Progenitor cell of endocrine pancreas (in vitro differentiated cells): ENCODE results near the gene ANO10. TPM values are rescaled to one million over a fixed set of nuclear protein-coding genes. Genes with fewer than 3 reads are reported as not detected.

Source experiments
- DNase-seq: peaks from one replicate; pipeline ENCODE4 v3.0.0; 2021; ENCODE audit warnings: low spot score; ENCODE audit not compliant: unreplicated experiment
- H3K27ac Mint-ChIP-seq: 2 replicates; pipeline ENCODE4 v1.8.0; 2021; ENCODE audit warnings: mild to moderate bottlenecking, moderate library complexity, mixed read lengths
- H3K27me3 Mint-ChIP-seq: 2 replicates; pipeline ENCODE4 v1.8.0; 2021; ENCODE audit warnings: mixed read lengths
- H3K36me3 Mint-ChIP-seq: 2 replicates; pipeline ENCODE4 v1.8.0; 2022; ENCODE audit warnings: mixed read lengths; ENCODE audit not compliant: insufficient read depth
- H3K4me1 Mint-ChIP-seq: 2 replicates; pipeline ENCODE4 v1.8.0; 2021; ENCODE audit warnings: low read depth, mixed read lengths
- H3K4me3 Mint-ChIP-seq: 2 replicates; pipeline ENCODE4 v1.8.0; 2021; ENCODE audit warnings: low read depth, mild to moderate bottlenecking, moderate library complexity, mixed read lengths
- H3K9me3 Mint-ChIP-seq: 2 replicates; pipeline ENCODE4 v1.8.0; 2021; ENCODE audit warnings: low read depth, mixed read lengths
- CTCF ChIP-seq: fragments of 200-600 bp; sonication (generic); IDR thresholded peaks from one replicate; pipeline ENCODE4 v1.5.0; 2021; ENCODE audit warnings: antibody characterized with exemption, mild to moderate bottlenecking; ENCODE audit not compliant: unreplicated experiment
- total RNA-seq: library from RNA; stranded (reverse); gene quantifications from 2 replicates; pipeline ENCODE4 v1.2.1, GENCODE V29; 2021

The ANO10 gene
- total RNA-seq, 1 donor from 2014 or later, result 30.1 TPM

DNA sequence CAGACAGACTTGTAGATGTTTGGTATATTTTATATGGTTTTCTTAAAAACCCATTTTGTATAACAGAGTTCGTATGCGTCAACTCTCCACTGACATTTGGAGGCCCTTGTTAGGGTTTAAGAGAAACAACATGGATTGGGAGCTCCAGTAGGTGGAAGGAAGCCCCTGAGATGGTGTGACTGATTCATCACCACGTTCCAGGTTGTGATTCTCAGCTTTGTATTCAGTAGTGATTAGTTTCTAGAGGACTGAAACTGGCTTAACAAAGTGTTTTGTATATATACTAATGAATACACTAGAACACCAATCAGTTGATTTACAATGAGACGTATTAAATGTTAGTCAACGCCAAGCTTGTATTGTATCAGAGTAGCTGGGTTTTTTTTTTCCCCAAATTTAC, 301.5 kb downstream of the ANO10 start:
- H3K9me3 Mint-ChIP-seq, result peaks cover 3% of the 10 kb centered on the region
- no peak overlapping the region for H3K27ac Mint-ChIP-seq
- no peak for DNase-seq
- no peaks in the 10 kb centered on the region for H3K27me3 Mint-ChIP-seq
- TF ChIP-seq CTCF, result no peak
- peaks cover 12% of the 10 kb centered on the region for H3K36me3 Mint-ChIP-seq
- peaks cover 12% of the 10 kb centered on the region for H3K4me1 Mint-ChIP-seq
- H3K4me3 Mint-ChIP-seq, result no peak overlapping the region

DNA sequence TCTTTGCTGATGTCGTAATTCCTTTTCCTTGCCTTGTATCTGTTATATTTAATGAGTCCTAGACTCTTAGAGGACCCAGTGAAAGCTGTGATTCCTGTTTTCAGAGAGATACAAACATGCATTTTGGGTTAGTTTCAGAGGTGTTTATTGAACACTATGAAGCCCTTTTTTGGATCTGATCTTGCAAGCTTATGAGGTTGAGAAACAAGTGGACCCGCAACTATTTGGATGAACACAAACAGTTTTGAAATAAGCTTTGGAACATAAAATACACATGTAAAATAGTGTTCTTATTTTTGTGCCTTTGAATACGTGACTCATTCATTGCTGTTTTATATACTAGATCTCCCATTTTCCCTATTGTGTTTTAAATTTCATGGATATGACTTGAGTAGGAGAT, 302.0 kb downstream of the ANO10 start:
- DNase-seq, result no peak
- H3K9me3 Mint-ChIP-seq, result peaks cover 3% of the 10 kb centered on the region
- no peak overlapping the region for H3K27ac Mint-ChIP-seq
- no peaks in the 10 kb centered on the region for H3K27me3 Mint-ChIP-seq
- H3K36me3 Mint-ChIP-seq, result peaks cover 12% of the 10 kb centered on the region
- H3K4me1 Mint-ChIP-seq, result peaks cover 12% of the 10 kb centered on the region
- H3K4me3 Mint-ChIP-seq, result no peak overlapping the region
- no peak for TF ChIP-seq CTCF

DNA sequence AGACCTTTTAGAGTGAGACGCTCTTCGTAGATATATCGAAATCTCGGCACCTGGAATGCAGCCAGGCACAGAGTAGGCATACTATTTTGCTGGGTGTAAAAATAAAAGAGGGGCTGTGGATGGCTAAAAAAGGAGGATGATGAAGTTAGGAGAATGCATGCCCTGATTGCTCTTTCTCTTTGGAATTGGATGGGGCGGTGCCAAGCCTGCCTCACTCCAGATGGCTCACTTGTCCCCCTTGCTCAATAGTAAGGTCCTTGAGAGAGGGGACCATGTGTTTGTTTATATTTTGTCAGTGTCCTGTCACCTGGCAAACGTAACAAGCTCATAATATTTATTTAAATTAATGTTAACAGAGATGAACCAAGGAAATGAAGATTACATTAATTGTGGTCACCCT, 302.4 kb downstream of the ANO10 start:
- TF ChIP-seq CTCF, result no peak
- no peak for DNase-seq
- Mint-ChIP-seq H3K27me3 (no peaks in the 10 kb centered on the region), H3K36me3 (peaks cover 12% of the 10 kb centered on the region), H3K9me3 (peaks cover 3% of the 10 kb centered on the region), H3K4me1 (peaks cover 12% of the 10 kb centered on the region), H3K27ac (peak overlapping the region; percentile 73), H3K4me3 (no peak overlapping the region)

DNA sequence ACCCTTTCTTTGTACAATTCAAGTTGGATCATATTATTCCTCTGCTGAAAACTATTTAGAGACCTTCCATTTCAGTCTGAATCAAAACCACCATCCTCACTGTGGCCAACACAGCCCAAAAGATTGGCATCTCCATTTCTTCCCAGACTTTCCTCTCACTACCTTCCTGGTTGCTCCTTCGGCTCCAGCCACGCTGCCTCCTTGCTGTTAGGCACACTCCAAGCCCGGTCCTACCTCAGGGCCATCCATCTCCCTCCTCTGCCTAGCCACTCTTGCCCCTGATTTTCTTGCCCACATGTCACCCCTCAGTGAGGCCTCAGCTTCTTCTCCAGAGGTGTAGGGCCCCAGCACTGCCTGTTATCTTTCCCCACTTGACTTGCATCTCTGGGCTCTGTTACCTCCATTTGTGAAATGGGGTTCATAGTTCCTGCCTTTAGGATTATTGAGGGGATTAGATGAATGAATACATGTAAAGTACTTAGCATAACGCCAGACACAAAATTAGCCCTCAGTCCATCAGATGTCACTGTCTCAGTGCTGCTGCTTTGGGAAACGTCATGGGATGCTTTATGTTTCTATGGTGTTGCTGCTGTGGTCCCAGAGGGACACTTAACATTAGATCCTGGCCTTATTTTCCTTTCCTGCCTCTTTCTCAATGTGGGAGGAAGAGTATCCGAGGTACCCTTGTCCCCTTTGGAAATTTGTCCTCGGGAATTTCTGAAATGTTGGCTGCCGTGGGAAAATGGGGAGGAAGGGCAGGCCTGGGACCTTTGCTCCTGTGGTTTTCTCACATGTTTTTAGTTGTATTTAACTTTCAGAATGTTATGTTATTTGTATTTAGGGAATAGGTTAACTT, 304.1 kb downstream of the ANO10 start:
- peaks cover 14% of the 10 kb centered on the region for H3K36me3 Mint-ChIP-seq
- H3K4me1 Mint-ChIP-seq, result peaks cover 12% of the 10 kb centered on the region
- H3K4me3 Mint-ChIP-seq, result no peak overlapping the region
- H3K27me3 Mint-ChIP-seq, result no peaks in the 10 kb centered on the region
- peak overlapping the region; percentile 23 for H3K27ac Mint-ChIP-seq
- no peak for TF ChIP-seq CTCF
- H3K9me3 Mint-ChIP-seq, result peaks cover 2% of the 10 kb centered on the region
- no peak for DNase-seq

DNA sequence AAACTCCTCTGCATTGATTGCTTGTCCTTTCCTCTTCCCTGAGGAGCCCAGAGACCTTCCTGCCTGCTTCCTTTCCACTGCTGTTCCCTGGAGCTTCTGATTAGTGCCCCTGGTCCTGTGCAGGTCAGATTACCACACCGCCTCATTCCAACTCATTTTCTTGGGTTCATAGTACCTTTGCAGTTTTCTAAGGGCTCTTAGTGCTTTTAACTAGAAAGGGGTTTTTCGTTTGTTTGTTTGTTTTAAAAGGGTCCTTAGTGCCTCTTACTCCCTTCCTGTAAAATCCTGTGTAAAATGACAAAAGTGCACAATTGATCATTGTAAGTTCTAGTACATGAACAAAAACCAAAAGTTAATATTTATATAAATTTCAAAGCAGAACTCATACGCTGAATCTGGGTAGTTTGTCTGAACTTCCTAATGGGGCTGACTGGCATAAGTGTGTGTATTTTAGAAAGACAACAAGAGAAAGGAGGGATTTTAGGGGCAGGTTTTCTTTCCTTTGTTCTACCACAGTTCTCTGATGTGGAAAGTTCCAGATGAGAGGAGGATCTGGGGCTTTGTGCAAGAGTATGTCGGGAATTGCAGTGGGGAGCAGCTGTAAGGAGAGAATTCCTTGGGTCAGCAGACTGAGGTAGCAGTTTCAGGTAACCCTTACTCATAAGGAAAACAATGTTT, 304.9 kb downstream of the ANO10 start:
- peaks cover 13% of the 10 kb centered on the region for H3K36me3 Mint-ChIP-seq
- H3K27ac Mint-ChIP-seq, result peak overlapping the region; percentile 23
- no peak for DNase-seq
- peaks cover 4% of the 10 kb centered on the region for H3K9me3 Mint-ChIP-seq
- H3K4me3 Mint-ChIP-seq, result no peak overlapping the region
- H3K4me1 Mint-ChIP-seq, result peaks cover 12% of the 10 kb centered on the region
- no peak for TF ChIP-seq CTCF
- H3K27me3 Mint-ChIP-seq, result no peaks in the 10 kb centered on the region

Other genes starting within 250 kb of the ANO10 start
- 12.3 and 14.8 TPM in 2 replicates for gene ABHD5, start 68.9 kb upstream of the ANO10 start, total RNA-seq